ENCODE results near the gene COPS7B.

GRCh38 chr2:231786917-231787292 is 660 bp downstream of the COPS7B start:
- TF ChIP-seq CTCF (IDR thresholded peaks at IDR 0.05; ENCODE audit: borderline replicate concordance, extremely low read depth, low read length, poor library complexity, severe bottlenecking): no peak
- TF ChIP-seq EZH2 (IDR thresholded peaks at IDR 0.05; ENCODE audit: borderline replicate concordance, low read depth, low read length, severe bottlenecking): no peak

Data from DND-41 (cell line).